ENCODE data around the gene RBM7. TPM values are rescaled to one million over a fixed set of nuclear protein-coding genes. Genes with fewer than 3 reads are reported as not detected.

The RBM7 gene
- total RNA-seq, 1 donor from 2014 or later, result 8.7 TPM

- DNase-seq (ENCODE audit: low spot score) (no peak), ATAC-seq (no peak)
Measured at GRCh38 chr11:114447444-114447843, 47.0 kb downstream of the RBM7 start.

- no peak for DNase-seq (ENCODE audit: low spot score)
Measured at GRCh38 chr11:114447892-114448291, 47.4 kb downstream of the RBM7 start.

GRCh38 chr11:114448749-114449482 is 48.5 kb downstream of the RBM7 start:
- DNase-seq (ENCODE audit: low spot score), result no peak
- ATAC-seq, result peak; percentile 50

More at GRCh38 chr11:114447892-114448291, 47.4 kb downstream of the RBM7 start:
- ATAC-seq, result no peak

GRCh38 chr11:114449845-114450244 is 49.4 kb downstream of the RBM7 start:
- DNase-seq (ENCODE audit: low spot score) (no peak), ATAC-seq (no peak)

GRCh38 chr11:114452399-114452798 is 51.9 kb downstream of the RBM7 start:
- DNase-seq (ENCODE audit: low spot score), result no peak
- no peak for ATAC-seq

Other genes with a start within 250 kb of the RBM7 start
- gene NNMT, start 104.3 kb upstream of the RBM7 start, total RNA-seq, result 588 TPM
- gene C11orf71, start 155 bp upstream of the RBM7 start, total RNA-seq, result 11.9 TPM
- 23.6 TPM for gene REXO2, start 38.8 kb downstream of the RBM7 start, total RNA-seq
- not detected for gene NXPE1, start 159.2 kb downstream of the RBM7 start, total RNA-seq
- not detected for gene NXPE4, start 195.1 kb downstream of the RBM7 start, total RNA-seq